ENCODE data around the gene VPS41. TPM values are rescaled to one million over a fixed set of nuclear protein-coding genes. Genes with fewer than 3 reads are reported as not detected.

VPS41 gene
- polyA plus RNA-seq, 1 donor from 2014 or later: 45.4 TPM

GRCh38 chr7:38727184-38727940 is 181.6 kb downstream of the VPS41 start:
- peaks cover 16% of the 10 kb centered on the region for H3K36me3 Mint-ChIP-seq
- H3K4me3 Mint-ChIP-seq: no peak overlapping the region
- no peaks in the 10 kb centered on the region for H3K9me3 Mint-ChIP-seq
- no peak overlapping the region for H3K27ac Mint-ChIP-seq
- H3K27me3 Mint-ChIP-seq: no peaks in the 10 kb centered on the region
- H3K4me1 Mint-ChIP-seq: no peaks in the 10 kb centered on the region

DNA sequence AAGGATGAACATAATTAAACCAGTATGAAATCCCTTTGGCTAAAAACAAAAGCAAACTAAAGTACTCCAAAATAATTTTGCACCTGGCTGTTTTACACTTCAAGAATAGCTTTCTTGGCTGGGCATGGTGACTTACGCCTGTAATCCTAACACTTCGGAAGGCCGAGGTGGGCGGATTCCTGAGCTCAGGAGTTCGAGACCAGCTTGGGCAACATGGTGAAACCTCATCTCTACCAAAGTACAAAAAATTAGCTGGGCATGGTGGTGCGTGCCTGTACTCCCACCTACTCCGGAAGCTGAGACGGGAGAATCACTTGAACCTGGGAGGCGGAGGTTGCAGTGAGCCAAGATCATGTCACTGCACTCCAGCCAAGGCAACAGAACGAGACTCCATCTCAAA is 185.7 kb downstream of the VPS41 start:
- H3K4me1 Mint-ChIP-seq: no peaks in the 10 kb centered on the region
- H3K4me3 Mint-ChIP-seq: peak overlapping the region in 1 of 4 donors; percentile 39
- no peaks in the 10 kb centered on the region for H3K27me3 Mint-ChIP-seq
- H3K36me3 Mint-ChIP-seq: peaks cover 11% of the 10 kb centered on the region
- peak overlapping the region in 1 of 3 donors; percentile 21 for H3K27ac Mint-ChIP-seq
- peaks cover 3 to 5% (median 3%) of the 10 kb centered on the region in 3 donors for H3K9me3 Mint-ChIP-seq

- Mint-ChIP-seq H3K4me1 (no peaks in the 10 kb centered on the region), H3K36me3 (peaks cover 8% of the 10 kb centered on the region), H3K9me3 (peaks cover 3 to 24% (median 11%) of the 10 kb centered on the region in 3 donors), H3K27ac (no peak overlapping the region), H3K27me3 (no peaks in the 10 kb centered on the region), H3K4me3 (no peak overlapping the region)
These were observed 192.6 kb downstream of the VPS41 start for GRCh38 chr7:38716397-38716796.

DNA sequence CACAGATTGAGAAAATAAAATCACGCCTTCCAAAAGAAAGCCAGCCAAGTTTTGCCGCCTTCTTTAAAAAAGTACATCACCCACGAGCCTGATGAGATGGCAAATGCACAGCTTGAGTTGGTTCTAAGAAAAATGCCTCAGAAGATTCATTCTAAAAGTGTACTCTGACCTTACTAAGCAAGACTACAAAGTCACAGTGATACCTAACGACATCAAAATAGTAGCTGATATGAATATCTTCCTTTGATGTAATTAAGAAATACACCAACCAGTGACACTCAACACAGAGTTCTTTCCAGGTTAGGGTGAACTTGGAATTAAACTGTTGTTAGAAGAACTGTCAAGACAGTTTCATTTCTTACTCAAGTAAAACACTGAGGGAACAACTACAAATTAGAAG is 199.9 kb downstream of the VPS41 start:
- Mint-ChIP-seq H3K27ac (no peak overlapping the region), H3K36me3 (peaks cover 2% of the 10 kb centered on the region), H3K4me1 (no peaks in the 10 kb centered on the region), H3K27me3 (peaks cover 4% of the 10 kb centered on the region), H3K9me3 (peaks cover 0 to 6% (median 0%) of the 10 kb centered on the region in 3 donors), H3K4me3 (no peak overlapping the region)

DNA sequence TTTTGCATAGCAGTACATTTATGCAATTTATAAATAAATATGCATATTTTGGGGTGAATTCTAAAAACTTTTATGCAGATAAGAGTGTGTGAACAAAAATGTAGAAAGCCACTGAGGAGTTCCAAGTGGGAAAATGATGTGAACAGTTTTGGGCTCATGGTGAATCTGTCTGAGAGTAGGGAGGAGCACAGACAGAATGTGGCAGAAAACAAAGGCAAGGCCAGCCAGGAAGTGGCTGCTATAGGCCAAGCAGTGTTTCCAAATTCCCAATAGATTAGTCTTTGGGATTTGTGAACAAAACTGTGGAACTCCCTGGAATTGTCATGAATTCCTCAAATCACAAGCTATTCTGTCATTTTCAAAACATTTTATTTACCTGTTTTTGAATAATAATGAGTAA is 204.2 kb downstream of the VPS41 start:
- Mint-ChIP-seq H3K27ac (no peak overlapping the region), H3K36me3 (peaks cover 4% of the 10 kb centered on the region), H3K4me3 (no peak overlapping the region), H3K27me3 (peaks cover 11% of the 10 kb centered on the region), H3K9me3 (peaks cover 0 to 6% (median 0%) of the 10 kb centered on the region in 3 donors), H3K4me1 (no peaks in the 10 kb centered on the region)

GRCh38 chr7:38704041-38704547 is 204.9 kb downstream of the VPS41 start:
- H3K27ac Mint-ChIP-seq: no peak overlapping the region
- H3K4me3 Mint-ChIP-seq: no peak overlapping the region
- H3K4me1 Mint-ChIP-seq: no peaks in the 10 kb centered on the region
- peaks cover 11% of the 10 kb centered on the region for H3K27me3 Mint-ChIP-seq
- H3K36me3 Mint-ChIP-seq: peaks cover 4% of the 10 kb centered on the region
- H3K9me3 Mint-ChIP-seq: peaks cover 0 to 6% (median 0%) of the 10 kb centered on the region in 3 donors

GRCh38 chr7:38703093-38703492 is 205.9 kb downstream of the VPS41 start:
- Mint-ChIP-seq H3K27ac (no peak overlapping the region), H3K9me3 (peaks cover 0 to 6% (median 0%) of the 10 kb centered on the region in 3 donors), H3K4me1 (no peaks in the 10 kb centered on the region), H3K36me3 (peaks cover 4% of the 10 kb centered on the region), H3K27me3 (peaks cover 11% of the 10 kb centered on the region), H3K4me3 (no peak overlapping the region)

DNA sequence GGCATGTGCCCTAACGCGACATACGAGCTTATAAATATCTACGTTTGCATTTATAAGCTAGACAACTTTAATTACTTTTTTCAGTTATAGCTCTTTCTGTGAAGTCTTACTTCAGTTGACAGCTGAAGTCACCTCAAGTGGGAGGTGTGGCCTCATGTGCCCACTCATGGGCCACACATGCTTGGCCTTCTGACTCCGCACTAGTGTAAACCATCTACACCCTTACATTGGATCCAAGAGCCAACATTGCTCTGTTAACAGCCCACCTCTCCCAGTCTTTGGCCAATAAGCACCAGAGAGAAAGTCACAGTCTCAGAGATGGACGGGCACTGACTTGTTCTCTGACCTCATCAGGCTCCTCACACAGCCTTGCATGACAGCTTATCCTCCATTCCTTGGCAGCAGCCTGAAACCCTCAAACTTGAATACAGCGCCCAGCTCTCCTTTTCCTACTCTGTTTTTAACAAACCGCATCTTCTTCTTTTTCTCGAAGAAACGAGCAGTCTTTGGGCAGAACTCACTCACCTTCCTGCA is 206.9 kb downstream of the VPS41 start:
- Mint-ChIP-seq H3K9me3 (no peaks in the 10 kb centered on the region), H3K27me3 (peaks cover 10% of the 10 kb centered on the region), H3K27ac (peak overlapping the region in 1 of 3 donors; percentile 9), H3K36me3 (peaks cover 2% of the 10 kb centered on the region), H3K4me3 (no peak overlapping the region), H3K4me1 (no peaks in the 10 kb centered on the region)

DNA sequence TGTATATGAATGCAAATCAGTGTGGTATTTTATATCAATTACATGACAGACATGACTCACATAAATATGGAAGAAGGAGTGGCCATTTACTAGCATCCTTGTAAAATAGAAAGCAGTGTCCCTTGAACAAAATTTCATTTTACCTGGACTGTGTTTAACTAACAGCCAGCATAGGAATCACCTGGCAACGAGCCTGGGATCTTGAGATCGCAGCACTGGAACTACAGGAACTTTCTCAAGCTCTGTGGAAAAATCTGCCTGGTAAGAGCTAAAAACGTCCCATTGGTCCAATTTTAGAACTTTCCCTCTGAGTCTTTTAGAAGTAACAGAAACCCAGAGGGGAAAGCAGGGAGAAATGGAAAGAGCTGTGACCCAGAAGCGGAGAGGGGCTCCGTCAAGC is 208.9 kb downstream of the VPS41 start:
- Mint-ChIP-seq H3K4me3 (no peak overlapping the region), H3K27me3 (peaks cover 7% of the 10 kb centered on the region), H3K4me1 (no peaks in the 10 kb centered on the region), H3K36me3 (peaks cover 2% of the 10 kb centered on the region), H3K27ac (no peak overlapping the region), H3K9me3 (peaks cover 0 to 2% (median 0%) of the 10 kb centered on the region in 3 donors)

GRCh38 chr7:38699471-38699870 is 209.5 kb downstream of the VPS41 start:
- H3K27me3 Mint-ChIP-seq: peaks cover 7% of the 10 kb centered on the region
- H3K9me3 Mint-ChIP-seq: peaks cover 0 to 2% (median 0%) of the 10 kb centered on the region in 3 donors
- H3K4me1 Mint-ChIP-seq: peaks cover 0 to under 1% (median under 1%) of the 10 kb centered on the region in 3 donors
- H3K36me3 Mint-ChIP-seq: peaks cover 2% of the 10 kb centered on the region
- no peak overlapping the region for H3K4me3 Mint-ChIP-seq
- no peak overlapping the region for H3K27ac Mint-ChIP-seq

GRCh38 chr7:38694326-38694725 is 214.7 kb downstream of the VPS41 start:
- Mint-ChIP-seq H3K4me1 (peaks cover 0 to 6% (median 3%) of the 10 kb centered on the region in 3 donors), H3K27me3 (peaks cover 3% of the 10 kb centered on the region), H3K4me3 (no peak overlapping the region), H3K9me3 (peaks cover 0 to 2% (median 0%) of the 10 kb centered on the region in 3 donors), H3K36me3 (no peaks in the 10 kb centered on the region), H3K27ac (no peak overlapping the region)

- H3K9me3 Mint-ChIP-seq: peaks cover 3 to 10% (median 3%) of the 10 kb centered on the region in 3 donors
- H3K36me3 Mint-ChIP-seq: no peaks in the 10 kb centered on the region
- peaks cover 5% of the 10 kb centered on the region for H3K27me3 Mint-ChIP-seq
- H3K4me1 Mint-ChIP-seq: peaks cover 0 to 3% (median 0%) of the 10 kb centered on the region in 3 donors
- H3K27ac Mint-ChIP-seq: peak overlapping the region in 1 of 3 donors; percentile 89
- H3K4me3 Mint-ChIP-seq: no peak overlapping the region
These were observed 222.1 kb downstream of the VPS41 start for GRCh38 chr7:38686888-38687287.

GRCh38 chr7:38685851-38686250 is 223.1 kb downstream of the VPS41 start:
- H3K36me3 Mint-ChIP-seq: no peaks in the 10 kb centered on the region
- H3K27ac Mint-ChIP-seq: no peak overlapping the region
- peaks cover 0 to 3% (median 0%) of the 10 kb centered on the region in 3 donors for H3K4me1 Mint-ChIP-seq
- H3K9me3 Mint-ChIP-seq: peaks cover 3 to 10% (median 3%) of the 10 kb centered on the region in 3 donors
- peaks cover 3% of the 10 kb centered on the region for H3K27me3 Mint-ChIP-seq
- H3K4me3 Mint-ChIP-seq: no peak overlapping the region

- Mint-ChIP-seq H3K36me3 (peaks cover 4% of the 10 kb centered on the region), H3K4me3 (no peak overlapping the region), H3K27ac (no peak overlapping the region), H3K27me3 (no peaks in the 10 kb centered on the region), H3K9me3 (peaks cover 0 to 3% (median 2%) of the 10 kb centered on the region in 3 donors), H3K4me1 (peaks cover 0 to 3% (median 0%) of the 10 kb centered on the region in 3 donors)
These were observed 226.4 kb downstream of the VPS41 start for GRCh38 chr7:38682606-38683005.

DNA sequence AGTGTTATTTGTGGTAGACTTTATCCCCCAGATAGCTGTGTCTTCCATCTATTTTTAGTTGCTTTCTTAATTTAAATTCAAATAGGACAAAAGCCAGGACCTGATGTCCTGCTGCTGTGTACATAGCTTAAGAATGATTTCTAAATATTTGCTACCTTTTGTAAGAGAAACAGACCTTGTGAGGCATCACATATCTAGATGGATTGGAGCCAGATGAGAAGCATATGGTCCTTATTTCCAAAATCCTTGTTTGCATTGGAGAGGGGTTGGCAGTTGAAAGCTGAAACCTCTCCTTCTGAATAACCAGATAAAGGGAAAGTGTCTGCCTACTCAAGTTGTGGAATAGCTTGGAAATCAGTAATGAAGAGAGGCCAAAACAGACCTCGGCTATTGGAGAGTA is 227.1 kb downstream of the VPS41 start:
- Mint-ChIP-seq H3K27ac (no peak overlapping the region), H3K9me3 (peaks cover 0 to 3% (median 2%) of the 10 kb centered on the region in 3 donors), H3K27me3 (no peaks in the 10 kb centered on the region), H3K4me1 (peaks cover 0 to 3% (median 0%) of the 10 kb centered on the region in 3 donors), H3K4me3 (no peak overlapping the region), H3K36me3 (peaks cover 4% of the 10 kb centered on the region)

Data from IgD-negative memory B cell (primary cell).